GM18951 (cell line): Measurements from ENCODE around the gene SHB.

Experiments
- POLR2A ChIP-seq: IDR thresholded peaks from 4 replicates; pipeline ENCODE4 v1.6.1; 2011; ENCODE audit warnings: mild to moderate bottlenecking; ENCODE audit not compliant: insufficient read length, insufficient read depth; ENCODE audit errors: extremely low read depth
- in situ Hi-C: fragments of 300-500 bp; cut with MboI; formaldehyde crosslinking; loops from one replicate; pipeline ENCODE4 v1.12.0; 2022; ENCODE audit warnings: low sequenced_read_pairs, mixed read lengths, inconsistent platforms; ENCODE audit not compliant: unreplicated experiment

The SHB gene

GRCh38 chr9:38026021-38026809, 42.8 kb downstream of the SHB start:
- no peak for TF ChIP-seq POLR2A
- in situ Hi-C loops = no loop called here

DNA sequence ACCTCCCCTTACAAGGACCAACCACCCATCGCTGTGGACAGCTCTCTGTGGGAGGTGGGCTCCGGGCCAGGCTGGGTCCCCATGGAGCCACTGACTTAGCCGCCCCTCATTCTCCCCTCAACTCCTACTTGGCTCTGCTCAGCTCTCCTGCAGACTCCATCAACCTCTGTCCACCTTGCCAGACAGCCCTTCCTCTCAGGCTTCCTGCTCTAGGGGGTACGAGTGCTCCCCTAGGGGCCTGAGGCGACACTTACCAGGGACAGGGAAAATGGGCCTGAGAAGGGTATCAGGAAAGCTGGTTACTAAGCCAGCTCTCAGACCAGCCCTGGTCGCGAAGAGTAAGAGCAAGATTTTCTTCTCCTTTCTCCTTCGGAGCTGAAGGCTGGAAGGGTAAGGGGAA, 43.9 kb downstream of the SHB start:
- in situ Hi-C loops = no loop called here
- TF ChIP-seq POLR2A = no peak

GRCh38 chr9:38024036-38024681, 44.9 kb downstream of the SHB start:
- TF ChIP-seq POLR2A = no peak
- in situ Hi-C loops = no loop called here

- in situ Hi-C loops = no loop called here
- TF ChIP-seq POLR2A = no peak
Measured at GRCh38 chr9:38023661-38024035, 45.4 kb downstream of the SHB start.

- in situ Hi-C loops = no loop called here
- TF ChIP-seq POLR2A = no peak
Measured at GRCh38 chr9:38022995-38023394, 46.0 kb downstream of the SHB start.

- no peak for TF ChIP-seq POLR2A
- in situ Hi-C loops = no loop called here
Measured at GRCh38 chr9:38022203-38022895, 46.7 kb downstream of the SHB start.

- TF ChIP-seq POLR2A = no peak
- in situ Hi-C loops = no loop called here
Measured at GRCh38 chr9:38020151-38021076, 48.6 kb downstream of the SHB start.

DNA sequence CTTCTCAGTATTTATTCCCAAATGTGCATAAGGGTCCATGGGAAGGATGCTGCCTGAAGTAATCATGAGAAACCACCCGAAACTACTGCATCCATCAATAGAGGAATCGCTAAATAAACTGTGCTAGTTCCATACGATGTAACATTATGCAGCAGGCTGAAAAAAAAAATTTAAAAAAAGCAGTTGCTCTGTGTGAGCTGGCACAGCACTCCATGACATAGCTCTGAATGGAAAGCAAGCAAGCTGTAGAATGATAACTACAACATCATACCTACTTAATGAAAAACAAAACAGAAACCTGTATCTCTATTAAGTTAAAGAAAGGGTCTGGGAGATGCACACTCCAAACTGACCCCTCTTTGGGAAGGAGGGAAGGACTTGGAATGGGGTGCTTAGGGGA, 49.3 kb downstream of the SHB start:
- TF ChIP-seq POLR2A = no peak
- in situ Hi-C loops = no loop called here

DNA sequence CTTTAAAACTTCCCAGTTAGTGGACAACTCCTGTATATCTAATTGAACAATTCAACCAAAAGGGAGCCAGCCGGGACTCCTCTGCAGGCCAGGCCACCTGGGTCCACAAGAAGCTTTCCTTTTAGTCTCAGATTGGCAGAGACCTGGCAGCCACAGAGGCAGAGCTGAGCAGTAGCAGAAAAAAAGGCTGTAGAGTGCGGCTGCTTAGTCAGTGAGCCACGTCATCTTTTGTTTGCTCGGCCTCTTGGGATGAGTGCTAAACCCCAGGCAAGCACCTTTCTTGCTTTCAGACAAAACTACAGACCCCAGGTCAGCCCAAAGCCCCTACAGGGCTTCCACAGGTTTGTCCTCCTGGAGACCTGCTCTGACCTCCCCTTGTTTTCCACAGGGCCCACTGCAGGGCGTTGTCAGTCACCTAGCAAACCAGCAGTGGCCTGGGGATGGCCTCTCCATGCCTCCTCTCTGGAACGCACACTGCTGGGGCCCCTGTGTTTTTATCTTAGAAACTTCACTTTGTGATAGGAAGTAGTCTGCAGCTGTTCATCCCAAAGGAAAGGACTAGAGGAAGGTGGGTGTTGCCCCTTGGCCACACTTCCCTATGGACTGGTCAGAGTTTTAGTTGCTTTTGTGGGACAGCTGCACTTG, 49.9 kb downstream of the SHB start:
- no peak for TF ChIP-seq POLR2A
- in situ Hi-C loops = no loop called here

GRCh38 chr9:38018241-38018957, 50.6 kb downstream of the SHB start:
- TF ChIP-seq POLR2A = no peak
- in situ Hi-C loops = no loop called here

DNA sequence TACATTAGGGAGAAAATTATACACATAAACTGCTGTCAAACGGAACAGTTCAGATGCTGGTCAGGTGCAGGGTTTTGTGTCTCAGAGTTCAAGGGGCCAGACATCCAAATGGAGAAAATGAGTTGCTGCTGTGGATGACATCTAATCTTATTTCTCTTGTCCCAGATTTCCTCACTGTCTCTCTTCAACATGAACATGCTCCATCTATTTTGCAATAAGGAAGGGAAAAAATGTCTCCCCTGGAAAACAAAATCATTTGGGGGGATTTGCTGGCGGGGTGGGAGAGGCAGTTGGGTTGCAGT, 51.2 kb downstream of the SHB start:
- TF ChIP-seq POLR2A = no peak
- in situ Hi-C loops = no loop called here

DNA sequence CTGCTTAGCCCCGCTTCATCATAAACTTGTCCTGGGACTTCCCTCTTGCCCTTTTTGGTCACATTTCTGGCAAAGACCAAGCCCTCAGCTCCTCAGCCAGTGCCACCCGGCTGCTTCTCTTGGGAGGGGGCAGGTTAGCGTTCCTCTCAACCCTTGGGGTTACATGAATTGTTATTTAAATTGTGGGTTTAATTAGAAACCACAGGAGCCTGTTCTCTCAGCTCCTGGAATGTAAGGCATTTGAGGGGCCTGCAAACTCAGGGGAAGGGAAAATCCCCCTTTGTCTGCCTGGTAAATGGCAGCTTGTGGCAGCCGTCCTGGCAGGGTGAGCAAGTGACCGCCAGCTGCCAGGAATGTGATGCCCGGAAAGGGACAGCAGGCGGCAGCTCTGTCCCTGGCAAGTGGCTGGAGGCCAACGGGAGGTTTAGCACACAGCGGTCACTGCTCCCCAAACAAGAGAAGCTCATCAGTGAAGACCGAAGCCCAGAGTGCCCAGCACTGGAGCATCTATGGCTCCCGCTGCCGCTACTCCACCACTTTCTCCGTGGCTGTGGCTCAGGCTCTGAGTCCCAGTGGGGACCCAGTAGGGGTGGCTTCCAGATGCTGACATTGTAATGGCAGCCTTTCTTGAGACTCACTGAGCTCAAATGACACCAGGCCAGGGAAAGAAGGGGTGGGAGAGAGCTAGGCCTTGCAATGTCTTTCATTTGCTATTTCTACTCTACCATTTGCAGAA, 51.7 kb downstream of the SHB start:
- TF ChIP-seq POLR2A = no peak
- in situ Hi-C loops = no loop called here
